GM19099 (cell line): ENCODE data around the gene SSH2.

Experiments
- POLR2A ChIP-seq: IDR thresholded peaks from 3 replicates; pipeline ENCODE4 v1.6.1; 2011; ENCODE audit warnings: low read depth; ENCODE audit not compliant: insufficient read length; ENCODE audit errors: extremely low read depth

Gene SSH2

GRCh38 chr17:29588562-29589411 is 341.2 kb downstream of the SSH2 start:
- no peak for TF ChIP-seq POLR2A

GRCh38 chr17:29588017-29588561 is 341.9 kb downstream of the SSH2 start:
- no peak for TF ChIP-seq POLR2A

GRCh38 chr17:29587591-29587990 is 342.4 kb downstream of the SSH2 start:
- TF ChIP-seq POLR2A: no peak

GRCh38 chr17:29586676-29587469 is 343.2 kb downstream of the SSH2 start:
- no peak for TF ChIP-seq POLR2A

- no peak for TF ChIP-seq POLR2A
These were observed 344.8 kb downstream of the SSH2 start for GRCh38 chr17:29585080-29585751.

- no peak for TF ChIP-seq POLR2A
These were observed 345.5 kb downstream of the SSH2 start for GRCh38 chr17:29584452-29585079.

- TF ChIP-seq POLR2A: no peak
These were observed 346.4 kb downstream of the SSH2 start for GRCh38 chr17:29583324-29584248.

GRCh38 chr17:29582772-29583171 is 347.3 kb downstream of the SSH2 start:
- no peak for TF ChIP-seq POLR2A

GRCh38 chr17:29582254-29582765 is 347.7 kb downstream of the SSH2 start:
- no peak for TF ChIP-seq POLR2A

- no peak for TF ChIP-seq POLR2A
These were observed 348.3 kb downstream of the SSH2 start for GRCh38 chr17:29581583-29582253.

GRCh38 chr17:29579866-29580771 is 349.9 kb downstream of the SSH2 start:
- TF ChIP-seq POLR2A: no peak
